Measurements from ENCODE around the gene DNAI2.

GRCh38 chr17:74260525-74260850 lies 13.5 kb upstream of the DNAI2 start:
- TF ChIP-seq POLR2A (IDR thresholded peaks at IDR 0.05; ENCODE audit: low read depth, low read length) (no peak), POLR2AphosphoS5 (IDR thresholded peaks at IDR 0.05; ENCODE audit: low read depth, low read length) (no peak), TAF1 (IDR thresholded peaks at IDR 0.05; ENCODE audit: borderline replicate concordance, low read depth, low read length) (no peak)
